Thyroid gland (tissue), 4 donors: Measurements from ENCODE around the gene DRD1.

Experiments used
- CTCF ChIP-seq, 6 experiments: fragments of 200-600 bp in 3 of 6; fragments of 450-650 bp in 3 of 6; sonication (generic) in 3 of 6; IDR thresholded peaks; one replicate each; pipeline ENCODE4 v1.5.1; 2016 to 2019; ENCODE audit warnings: antibody characterized with exemption in 6 of 6, mild to moderate bottlenecking in 2 of 6, inconsistent platforms in 1 of 6, moderate library complexity in 1 of 6
- POLR2A ChIP-seq, 2 donors: fragments of 450-650 bp; IDR thresholded peaks; one replicate each; pipeline ENCODE4 v1.6.1; 2017; ENCODE audit warnings: antibody characterized with exemption in 2 of 2, mild to moderate bottlenecking in 2 of 2, moderate library complexity in 1 of 2

GRCh38 chr5:175470781-175471180 lies 26.8 kb upstream of the DRD1 start:
- TF ChIP-seq CTCF (IDR thresholded peaks at IDR 0.05) = no peak
- no peak for TF ChIP-seq POLR2A (IDR thresholded peaks at IDR 0.05)
